COLO829 (cell line): ENCODE data around the gene CLCN2.

Experiments used
- DNase-seq: peaks from one replicate; pipeline ENCODE4 v3.0.0; 2012; ENCODE audit warnings: low spot score

The CLCN2 gene

DNA sequence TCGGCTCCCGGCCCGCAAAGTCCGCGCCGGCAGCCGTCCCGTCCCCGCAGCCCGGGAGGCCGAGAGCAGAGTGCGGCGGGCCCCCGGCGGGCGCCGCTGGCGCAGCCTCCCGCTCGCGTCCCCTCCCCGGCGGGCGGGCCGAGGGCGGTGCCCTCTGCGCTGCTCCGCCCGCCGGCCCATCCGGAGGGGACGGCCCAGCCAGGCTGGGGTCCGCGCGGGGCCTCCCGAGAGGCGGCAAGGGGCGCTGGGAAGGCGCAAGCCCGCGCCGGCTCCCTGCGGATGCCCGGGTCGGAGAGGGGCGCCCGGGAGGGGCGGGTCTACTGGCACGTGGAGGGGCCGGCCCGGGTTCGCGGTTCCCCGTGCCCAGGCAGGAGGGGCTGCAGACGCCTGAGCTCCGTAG is at the start of gene CLCN2, which contains the start of gene POLR2H:
Gene CLCN2 (minus strand): TSS at position 74 of the 400 bp plus-strand sequence. CDS start 126 bp downstream, outside the sequence.
Gene POLR2H (plus strand): TSS at position 179 of the 400 bp plus-strand sequence. CDS start 1,783 bp downstream, outside the sequence.
- DNase-seq: no peak

DNA sequence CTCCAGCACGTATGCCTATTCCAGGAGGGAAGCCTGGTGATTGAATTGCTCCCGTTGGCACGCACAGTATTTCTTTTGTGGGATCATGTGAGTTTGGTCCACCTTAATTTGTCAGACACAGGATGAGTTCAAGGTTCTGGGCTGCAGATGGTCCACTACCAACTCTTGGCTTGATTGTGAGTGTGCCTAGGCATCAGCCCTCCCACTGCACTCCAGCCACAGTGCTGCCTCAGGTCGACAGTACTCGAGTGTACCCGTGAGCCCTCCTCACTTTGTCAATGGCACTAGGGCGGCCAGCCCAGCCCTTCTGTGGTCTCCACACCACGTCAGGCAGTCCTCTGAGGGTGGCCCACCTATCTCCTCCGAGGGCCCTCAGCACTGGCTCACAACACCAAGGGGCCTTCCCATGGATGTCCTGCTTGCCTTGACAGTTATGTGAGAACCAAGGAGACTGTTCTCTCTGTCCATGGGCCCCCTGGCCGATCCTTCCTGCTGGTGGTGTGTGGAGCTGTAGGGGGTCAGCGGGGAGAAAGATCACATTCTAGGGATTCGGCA is 48.6 kb upstream of the CLCN2 start:
- DNase-seq: no peak

GRCh38 chr3:184409331-184409926 is 48.0 kb upstream of the CLCN2 start:
- DNase-seq: no peak

DNA sequence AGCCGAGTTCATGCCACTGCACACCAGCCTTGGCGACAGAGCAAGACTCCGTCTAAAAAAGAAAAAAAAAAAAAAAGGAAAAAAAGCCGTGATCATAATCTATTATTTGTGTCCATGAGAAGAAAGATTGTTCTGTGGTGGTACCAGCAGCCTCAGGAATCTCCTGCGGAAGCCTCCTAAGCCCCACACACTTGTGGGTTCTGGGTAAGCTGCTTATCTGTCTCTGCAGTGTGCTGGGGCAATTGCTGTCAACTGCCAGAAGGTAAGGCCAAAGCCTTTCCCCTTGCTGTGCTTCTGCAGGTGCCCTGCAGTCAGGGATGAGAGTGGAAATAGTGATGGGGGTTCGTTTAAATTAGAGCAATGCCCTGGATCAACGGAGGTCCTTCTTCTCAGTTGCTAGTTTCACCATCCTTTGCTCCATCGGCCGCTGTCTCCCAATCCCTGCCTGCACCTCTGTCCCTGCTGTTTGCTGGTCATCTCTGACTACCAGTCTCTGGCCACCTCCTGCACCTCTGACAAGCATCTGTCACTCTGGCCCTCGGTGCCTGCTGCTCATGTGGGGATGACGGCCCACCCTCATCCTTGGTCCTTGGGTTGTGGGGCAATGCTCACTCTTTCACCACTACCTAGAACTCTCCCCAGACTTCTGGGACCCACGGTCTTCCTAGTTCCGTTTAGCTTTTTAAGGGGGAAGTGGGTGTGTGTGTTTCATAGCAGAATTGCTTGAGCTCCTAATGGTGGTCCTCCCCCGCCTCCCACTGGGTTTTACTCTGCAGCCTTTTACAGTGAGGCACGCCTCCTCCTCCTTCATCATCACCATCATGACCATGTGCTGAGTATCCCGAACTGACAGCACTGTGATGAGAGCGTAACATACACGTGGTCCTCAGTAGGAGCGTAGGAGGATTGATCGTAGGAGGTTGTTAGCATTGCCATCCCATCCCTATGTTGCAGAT is 43.9 kb upstream of the CLCN2 start:
- DNase-seq: no peak

DNA sequence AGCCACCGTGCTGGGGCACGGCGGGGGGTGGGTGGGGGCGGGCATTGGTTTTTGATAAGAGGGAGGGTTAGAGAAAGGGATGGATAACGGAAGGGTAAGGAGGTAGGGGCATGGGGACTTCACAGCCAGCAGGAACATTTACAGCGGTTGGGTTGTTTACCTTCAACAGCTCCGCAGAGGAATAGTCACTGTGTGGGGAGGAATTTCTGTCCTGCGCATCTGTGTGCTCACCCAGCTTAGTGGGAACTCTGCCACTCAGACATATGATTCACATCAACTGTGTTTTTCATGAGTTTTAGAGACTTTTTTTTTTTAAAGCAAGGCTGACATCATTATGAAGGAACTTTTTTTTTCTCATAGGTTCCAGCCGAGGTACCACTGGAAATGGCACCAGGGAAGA is 38.0 kb upstream of the CLCN2 start:
- DNase-seq: no peak

GRCh38 chr3:184395320-184395660 is 33.9 kb upstream of the CLCN2 start:
- DNase-seq: no peak

DNA sequence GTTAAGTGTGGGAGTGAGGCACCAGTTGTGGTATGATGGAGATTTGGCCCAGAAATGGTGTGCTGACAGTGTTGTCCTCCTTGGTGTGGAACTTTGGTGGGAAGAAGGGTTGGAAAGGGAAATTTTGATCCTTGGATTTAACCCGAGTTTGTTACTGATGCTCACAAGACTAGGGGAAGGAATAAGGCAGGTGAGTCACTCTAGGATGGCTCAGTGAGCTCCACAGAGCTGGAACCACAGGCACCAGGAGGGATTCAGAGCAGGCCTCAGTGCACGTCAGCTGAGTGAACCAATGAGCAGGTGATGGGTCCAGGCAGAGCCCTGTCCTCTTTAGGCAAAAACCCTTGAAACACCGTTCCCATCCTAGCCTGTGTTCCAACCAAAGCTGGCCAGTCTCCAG is 29.9 kb upstream of the CLCN2 start:
- no peak for DNase-seq

DNA sequence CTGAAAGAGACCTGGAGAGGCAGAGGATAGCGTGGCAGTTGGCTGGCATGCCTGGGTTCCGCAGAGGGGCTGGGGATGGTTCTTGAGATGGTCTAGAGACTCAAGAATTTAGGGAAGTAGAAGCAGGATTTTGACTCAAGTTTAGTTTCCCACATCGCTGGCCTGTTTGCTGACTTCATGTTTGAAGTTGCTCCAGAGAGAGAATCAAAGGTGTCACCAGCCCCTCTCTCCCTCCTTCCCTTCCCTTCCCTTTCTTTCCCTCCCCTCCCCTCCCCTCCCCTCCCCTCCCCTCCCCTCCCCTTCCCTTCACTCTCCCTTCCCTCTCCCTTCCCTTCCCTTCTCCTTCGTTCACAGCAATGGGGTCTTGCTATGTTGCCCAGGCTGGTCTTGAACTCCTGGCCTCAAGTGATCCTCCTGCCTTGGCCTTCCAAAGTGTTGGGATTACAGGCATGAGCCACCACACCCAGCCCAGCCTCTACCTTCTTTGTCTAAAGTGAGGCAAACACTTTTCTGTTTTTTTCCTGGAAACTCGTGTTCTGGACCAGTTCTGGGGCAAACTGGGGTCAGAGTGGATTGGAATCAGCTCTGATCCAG is 28.6 kb upstream of the CLCN2 start:
- no peak for DNase-seq

DNA sequence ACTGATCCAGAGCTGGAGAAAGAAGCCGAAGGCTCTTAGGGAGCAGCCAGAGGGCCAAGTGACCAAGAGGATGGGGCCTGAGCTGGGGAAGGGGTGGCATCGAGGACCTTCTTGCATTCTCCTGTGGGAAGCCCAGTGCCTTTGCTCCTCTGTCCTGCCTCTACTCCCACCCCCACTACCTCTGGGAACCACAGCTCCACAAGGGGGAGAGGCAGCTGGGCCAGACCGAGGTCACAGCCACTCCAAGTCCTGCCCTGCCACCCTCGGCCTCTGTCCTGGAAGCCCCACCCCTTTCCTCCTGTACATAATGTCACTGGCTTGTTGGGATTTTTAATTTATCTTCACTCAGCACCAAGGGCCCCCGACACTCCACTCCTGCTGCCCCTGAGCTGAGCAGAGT is 28.0 kb upstream of the CLCN2 start:
- DNase-seq: no peak

GRCh38 chr3:184388936-184389230 is 27.5 kb upstream of the CLCN2 start:
- no peak for DNase-seq

GRCh38 chr3:184388164-184388935 is 26.9 kb upstream of the CLCN2 start:
- no peak for DNase-seq

- DNase-seq: no peak
These were observed 25.8 kb upstream of the CLCN2 start for GRCh38 chr3:184387174-184387714.

- no peak for DNase-seq
These were observed 24.8 kb upstream of the CLCN2 start for GRCh38 chr3:184386047-184386806.

GRCh38 chr3:184384856-184385422 is 23.5 kb upstream of the CLCN2 start:
- DNase-seq: no peak

GRCh38 chr3:184384342-184384741 is 22.9 kb upstream of the CLCN2 start:
- no peak for DNase-seq

GRCh38 chr3:184383033-184383740 is 21.8 kb upstream of the CLCN2 start:
- no peak for DNase-seq

GRCh38 chr3:184382326-184383032 is 21.1 kb upstream of the CLCN2 start:
- no peak for DNase-seq

DNA sequence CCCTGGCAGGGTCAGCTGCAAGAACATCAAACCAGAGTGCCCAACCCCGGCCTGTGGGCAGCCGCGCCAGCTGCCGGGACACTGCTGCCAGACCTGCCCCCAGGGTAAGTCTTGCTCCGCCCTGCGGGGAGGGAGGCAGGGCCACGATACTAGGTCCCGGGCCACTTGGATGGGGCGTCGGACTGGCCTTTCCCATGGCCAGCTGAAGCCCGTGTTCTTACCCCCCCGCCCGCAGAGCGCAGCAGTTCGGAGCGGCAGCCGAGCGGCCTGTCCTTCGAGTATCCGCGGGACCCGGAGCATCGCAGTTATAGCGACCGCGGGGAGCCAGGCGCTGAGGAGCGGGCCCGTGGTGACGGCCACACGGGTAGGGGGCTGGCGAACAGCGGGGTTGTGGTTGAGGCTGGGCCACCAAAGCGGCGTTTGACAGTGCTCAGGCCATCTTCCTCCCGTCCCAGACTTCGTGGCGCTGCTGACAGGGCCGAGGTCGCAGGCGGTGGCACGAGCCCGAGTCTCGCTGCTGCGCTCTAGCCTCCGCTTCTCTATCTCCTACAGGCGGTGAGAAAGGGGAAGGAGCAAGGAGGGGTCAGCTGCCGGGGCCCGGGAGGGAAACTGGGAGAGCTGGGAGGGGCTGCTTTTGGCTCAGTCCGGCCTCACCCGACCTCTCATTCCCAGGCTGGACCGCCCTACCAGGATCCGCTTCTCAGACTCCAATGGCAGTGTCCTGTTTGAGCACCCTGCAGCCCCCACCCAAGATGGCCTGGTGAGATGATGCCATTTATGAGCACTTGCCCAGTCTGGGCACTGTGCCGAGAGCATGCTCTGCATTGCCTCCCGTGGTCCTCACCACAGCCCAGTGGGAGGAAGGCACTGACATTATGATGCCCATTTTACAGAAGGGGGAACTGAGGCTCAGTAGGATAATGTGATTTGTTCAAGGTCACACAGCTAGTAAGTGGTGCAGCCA is 20.1 kb upstream of the CLCN2 start:
- no peak for DNase-seq
